Measurements from ENCODE around the gene FBLIM1. TPM values are rescaled to one million over a fixed set of nuclear protein-coding genes. Genes with fewer than 3 reads are reported as not detected.
A peak's percentile ranks its signal among the peaks of the same experiment; 100 is the strongest.

FBLIM1 gene
- total RNA-seq, 1 experiment from 2014 or later: 64.7 TPM

DNA sequence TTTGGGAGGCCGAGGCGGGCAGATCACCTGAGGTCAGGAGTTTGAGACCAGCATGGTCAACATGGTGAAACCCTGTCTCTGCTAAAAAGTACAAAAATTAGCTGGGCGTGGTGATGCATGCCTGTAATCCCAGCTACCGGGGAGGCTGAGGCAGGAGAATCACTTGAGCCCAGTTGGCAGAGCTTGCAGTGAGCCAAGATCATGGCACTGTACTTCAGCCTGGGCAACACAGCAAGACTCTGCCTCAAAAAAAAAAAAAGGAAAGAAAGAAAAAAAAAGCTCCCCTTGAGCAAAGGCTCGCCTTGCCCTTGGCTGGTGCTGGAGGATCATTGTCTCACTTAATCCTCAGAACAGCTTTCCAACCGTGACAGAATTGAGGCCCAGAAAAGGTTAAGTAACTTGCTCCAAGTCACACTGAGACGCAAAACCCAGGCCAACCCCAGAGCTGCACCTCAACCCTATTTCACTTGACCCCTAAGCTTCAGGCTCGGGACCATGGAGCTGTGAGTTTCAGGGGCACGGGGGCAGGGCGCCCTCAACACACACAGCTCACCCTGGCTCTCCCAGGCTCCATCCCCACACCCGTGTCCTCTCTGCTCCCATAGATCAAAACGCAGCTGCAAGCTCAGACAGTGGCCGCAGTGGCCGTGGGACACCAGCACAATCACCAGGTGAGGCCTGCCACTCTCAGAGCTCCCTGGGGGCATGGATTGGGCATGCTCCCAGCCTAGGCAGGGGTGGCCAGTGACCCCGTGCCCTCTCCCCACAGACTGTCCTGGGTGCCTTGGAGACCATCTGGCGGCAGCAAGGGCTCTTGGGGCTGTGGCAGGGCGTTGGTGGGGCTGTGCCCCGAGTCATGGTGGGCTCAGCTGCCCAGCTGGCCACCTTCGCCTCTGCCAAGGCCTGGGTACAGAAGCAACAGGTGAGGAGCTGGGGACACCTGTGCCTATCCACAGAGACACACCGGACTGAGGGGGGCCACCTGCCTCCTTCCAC, 21.0 kb upstream of the FBLIM1 start:
- Mint-ChIP-seq H3K27me3 (ENCODE audit: low read depth) (peaks cover 2% of the 10 kb centered on the region), H3K4me1 (peaks cover 15 to 28% of the 10 kb centered on the region in 2 experiments), H3K27ac (peak overlapping the region; percentile 67 to 89 (median 82); a peak in 6 of 7 replicates), H3K36me3 (ENCODE audit: insufficient read depth in 1 of 3, low read depth in 3 of 3) (peaks cover 6 to 13% (median 10%) of the 10 kb centered on the region in 3 experiments; a peak in 5 of 7 replicates), H3K4me3 (no peak overlapping the region), H3K9me3 (no peaks in the 10 kb centered on the region)
- no peaks in the 10 kb centered on the region for H3K79me1 ChIP-seq (ENCODE audit: insufficient read depth, low read depth, low read length, poor library complexity, severe bottlenecking)
- no peak overlapping the region for H2AK5ac ChIP-seq (ENCODE audit: insufficient read length, low read length)
- H2BK20ac ChIP-seq (ENCODE audit: low read depth, low read length, poor library complexity, severe bottlenecking): no peak overlapping the region
- no peak overlapping the region for H4K91ac ChIP-seq (ENCODE audit: insufficient read length, low read depth, low read length)
- no peak overlapping the region for H2BK5ac ChIP-seq (ENCODE audit: insufficient read length, low read length)
- no CpG with 5 or more reads among the region's 20 CpGs for WGBS (ENCODE audit: extremely low coverage, insufficient read length, low lambda C conversion rate)
- TF ChIP-seq, protein P1, sequence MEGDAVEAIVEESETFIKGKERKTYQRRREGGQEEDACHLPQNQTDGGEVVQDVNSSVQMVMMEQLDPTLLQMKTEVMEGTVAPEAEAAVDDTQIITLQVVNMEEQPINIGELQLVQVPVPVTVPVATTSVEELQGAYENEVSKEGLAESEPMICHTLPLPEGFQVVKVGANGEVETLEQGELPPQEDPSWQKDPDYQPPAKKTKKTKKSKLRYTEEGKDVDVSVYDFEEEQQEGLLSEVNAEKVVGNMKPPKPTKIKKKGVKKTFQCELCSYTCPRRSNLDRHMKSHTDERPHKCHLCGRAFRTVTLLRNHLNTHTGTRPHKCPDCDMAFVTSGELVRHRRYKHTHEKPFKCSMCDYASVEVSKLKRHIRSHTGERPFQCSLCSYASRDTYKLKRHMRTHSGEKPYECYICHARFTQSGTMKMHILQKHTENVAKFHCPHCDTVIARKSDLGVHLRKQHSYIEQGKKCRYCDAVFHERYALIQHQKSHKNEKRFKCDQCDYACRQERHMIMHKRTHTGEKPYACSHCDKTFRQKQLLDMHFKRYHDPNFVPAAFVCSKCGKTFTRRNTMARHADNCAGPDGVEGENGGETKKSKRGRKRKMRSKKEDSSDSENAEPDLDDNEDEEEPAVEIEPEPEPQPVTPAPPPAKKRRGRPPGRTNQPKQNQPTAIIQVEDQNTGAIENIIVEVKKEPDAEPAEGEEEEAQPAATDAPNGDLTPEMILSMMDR (conservative IDR thresholded peaks at IDR 0.05): no peak
- no peak overlapping the region for H3K18ac ChIP-seq (ENCODE audit: insufficient read length, low read depth, low read length)
- no peak for DNase-seq
- H3K56ac ChIP-seq (ENCODE audit: insufficient read length, low read depth, low read length): no peak overlapping the region
- no peaks in the 10 kb centered on the region for H3K9me3 ChIP-seq (ENCODE audit: control insufficient read depth, low read depth, low read length)
- no peaks in the 10 kb centered on the region for H3K23me2 ChIP-seq (ENCODE audit: insufficient read length, low read depth, low read length, poor library complexity, severe bottlenecking)
- no peaks in the 10 kb centered on the region for H3K27me3 ChIP-seq (ENCODE audit: insufficient read depth, low read length)
- no peak overlapping the region for H4K8ac ChIP-seq (replicated peaks; ENCODE audit: insufficient read length, low read depth, low read length)
- H3K27ac ChIP-seq (ENCODE audit: insufficient read length, low read depth, low read length): no peak overlapping the region
- no peak overlapping the region for H4K5ac ChIP-seq (ENCODE audit: insufficient read length, low read depth, low read length)
- no peak overlapping the region for H3T11ph ChIP-seq (ENCODE audit: low read length)
- H2BK120ac ChIP-seq (ENCODE audit: low read depth, low read length, poor library complexity, severe bottlenecking): no peak overlapping the region
- H3K23ac ChIP-seq (ENCODE audit: insufficient read length, low read depth, low read length): no peak overlapping the region
- no peak overlapping the region for H3K4ac ChIP-seq (ENCODE audit: low read depth, low read length)
- no peak overlapping the region for H3K9ac ChIP-seq (ENCODE audit: extremely low read depth, insufficient read length, low read length)
- no peaks in the 10 kb centered on the region for H4K20me1 ChIP-seq (ENCODE audit: control insufficient read depth, insufficient read depth, insufficient read length)
- no peak overlapping the region for H3K4me2 ChIP-seq (ENCODE audit: insufficient read depth, insufficient read length, low read length)
- no peaks in the 10 kb centered on the region for H3K79me2 ChIP-seq (ENCODE audit: insufficient read depth, low read length)
- no peaks in the 10 kb centered on the region for H3K4me1 ChIP-seq (ENCODE audit: insufficient read depth, low read length)
- H3K14ac ChIP-seq (ENCODE audit: insufficient read depth, low read length): no peak overlapping the region; the same call in 1 of the 2 replicates
- H2AFZ ChIP-seq (ENCODE audit: low read length): no peak overlapping the region
- no peak overlapping the region for H2BK12ac ChIP-seq (ENCODE audit: insufficient read length, low read depth, low read length)
- H2BK15ac ChIP-seq (ENCODE audit: low read depth, low read length): no peak overlapping the region
